Measurements from ENCODE around the gene FLT4.

GRCh38 chr5:180553530-180553929 lies 95.9 kb downstream of the FLT4 start:
- no peak for TF ChIP-seq CTCF (conservative IDR thresholded peaks at IDR 0.05; ENCODE audit: low read depth, low read length)
- TF ChIP-seq EZH2 (IDR thresholded peaks at IDR 0.05; ENCODE audit: low read length, unreplicated experiment): no peak

Data from PC-3 (cell line).